GM12873 (cell line): ENCODE measurements around the gene RASSF5.

Experiments used
- TF ChIP-seq, protein P1 (sequence below): IDR thresholded peaks from 2 replicates; pipeline ENCODE4 v1.5.1; 2012; ENCODE audit warnings: low read depth, mild to moderate bottlenecking, moderate library complexity, low read length, control low read depth; ENCODE audit not compliant: insufficient read depth; ENCODE audit errors: missing control alignments

RASSF5 gene

DNA sequence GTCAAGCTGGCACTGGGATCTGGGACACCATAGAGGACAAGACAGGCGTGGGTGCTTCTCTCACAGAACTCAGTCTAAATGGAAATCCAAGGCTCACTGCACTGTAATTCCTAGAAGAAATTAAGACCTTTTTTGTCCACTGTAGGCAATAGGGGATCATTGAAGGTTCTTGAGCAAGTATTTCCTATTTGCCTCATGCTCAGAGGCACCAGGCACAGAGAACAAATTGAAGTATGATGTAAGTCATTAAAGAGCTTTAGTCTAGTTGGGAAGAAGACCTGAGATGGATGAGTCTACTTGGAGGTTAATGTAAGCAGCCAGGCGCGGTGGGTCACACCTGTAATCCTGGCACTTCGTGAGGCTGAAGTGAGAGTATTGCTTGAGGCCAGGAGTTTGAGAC lies 70.3 kb downstream of the RASSF5 start:
- TF ChIP-seq, protein P1, sequence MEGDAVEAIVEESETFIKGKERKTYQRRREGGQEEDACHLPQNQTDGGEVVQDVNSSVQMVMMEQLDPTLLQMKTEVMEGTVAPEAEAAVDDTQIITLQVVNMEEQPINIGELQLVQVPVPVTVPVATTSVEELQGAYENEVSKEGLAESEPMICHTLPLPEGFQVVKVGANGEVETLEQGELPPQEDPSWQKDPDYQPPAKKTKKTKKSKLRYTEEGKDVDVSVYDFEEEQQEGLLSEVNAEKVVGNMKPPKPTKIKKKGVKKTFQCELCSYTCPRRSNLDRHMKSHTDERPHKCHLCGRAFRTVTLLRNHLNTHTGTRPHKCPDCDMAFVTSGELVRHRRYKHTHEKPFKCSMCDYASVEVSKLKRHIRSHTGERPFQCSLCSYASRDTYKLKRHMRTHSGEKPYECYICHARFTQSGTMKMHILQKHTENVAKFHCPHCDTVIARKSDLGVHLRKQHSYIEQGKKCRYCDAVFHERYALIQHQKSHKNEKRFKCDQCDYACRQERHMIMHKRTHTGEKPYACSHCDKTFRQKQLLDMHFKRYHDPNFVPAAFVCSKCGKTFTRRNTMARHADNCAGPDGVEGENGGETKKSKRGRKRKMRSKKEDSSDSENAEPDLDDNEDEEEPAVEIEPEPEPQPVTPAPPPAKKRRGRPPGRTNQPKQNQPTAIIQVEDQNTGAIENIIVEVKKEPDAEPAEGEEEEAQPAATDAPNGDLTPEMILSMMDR, result no peak

DNA sequence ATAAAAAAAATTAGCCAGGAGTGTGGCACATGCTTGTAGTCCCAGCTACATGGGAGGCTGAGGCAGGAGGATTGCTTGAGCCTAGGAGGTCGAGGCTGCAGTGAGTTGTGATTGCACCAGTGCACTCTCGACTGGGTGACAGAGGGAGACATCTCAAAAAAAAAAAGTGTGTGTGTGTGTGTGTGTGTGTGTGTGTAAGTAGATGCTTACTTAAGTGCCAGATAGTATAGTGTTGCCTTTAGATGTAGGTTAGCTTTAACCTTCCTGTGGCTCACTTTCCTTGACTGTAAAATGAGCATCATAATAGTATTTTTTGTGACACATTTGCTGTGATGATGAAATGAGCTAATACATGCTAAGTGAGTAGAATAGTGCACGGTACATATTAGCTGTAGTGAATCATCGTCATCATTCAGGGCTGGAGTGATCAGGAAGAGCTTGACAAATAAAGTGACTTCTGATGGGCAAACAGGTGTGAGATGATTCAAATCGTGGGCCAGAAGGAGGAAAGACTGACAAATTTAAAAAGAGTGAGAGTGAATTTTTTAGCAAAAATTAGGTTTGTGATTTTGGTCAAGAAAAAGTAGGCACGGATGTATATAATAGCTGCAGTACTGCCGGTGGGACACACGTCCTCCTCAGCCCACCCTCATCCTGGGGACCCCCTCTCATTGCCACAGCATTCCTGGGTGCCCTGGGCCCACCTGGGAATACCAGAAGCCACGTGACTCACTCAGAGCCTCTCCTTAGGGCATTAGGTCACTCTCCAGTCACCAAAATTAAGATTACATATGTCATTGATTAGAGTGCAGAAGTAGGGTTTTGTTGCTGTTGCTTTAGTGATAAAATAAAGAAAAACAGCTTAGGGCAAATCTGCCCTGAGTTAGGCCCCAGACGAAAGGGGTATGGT lies 71.0 kb downstream of the RASSF5 start:
- TF ChIP-seq, protein P1, result no peak

DNA sequence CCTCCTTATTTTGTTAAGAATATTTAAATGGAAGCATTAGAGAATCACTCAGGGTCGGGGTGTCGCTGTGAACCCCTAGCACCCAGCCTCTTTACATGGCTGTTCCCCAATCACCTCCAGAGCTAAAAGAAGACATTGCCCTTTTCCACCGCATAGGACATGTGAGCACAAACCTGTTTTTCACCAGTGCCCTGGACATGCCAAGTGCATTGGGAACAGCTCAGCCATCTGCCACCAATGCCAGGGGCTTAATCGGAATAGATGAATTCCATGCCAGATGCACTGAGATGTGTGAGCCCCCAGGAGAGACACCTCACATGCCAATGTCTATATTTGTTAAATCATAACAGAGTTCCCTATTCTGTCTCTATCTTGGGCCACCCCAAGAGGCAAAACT lies 71.6 kb downstream of the RASSF5 start:
- TF ChIP-seq, protein P1, result no peak

DNA sequence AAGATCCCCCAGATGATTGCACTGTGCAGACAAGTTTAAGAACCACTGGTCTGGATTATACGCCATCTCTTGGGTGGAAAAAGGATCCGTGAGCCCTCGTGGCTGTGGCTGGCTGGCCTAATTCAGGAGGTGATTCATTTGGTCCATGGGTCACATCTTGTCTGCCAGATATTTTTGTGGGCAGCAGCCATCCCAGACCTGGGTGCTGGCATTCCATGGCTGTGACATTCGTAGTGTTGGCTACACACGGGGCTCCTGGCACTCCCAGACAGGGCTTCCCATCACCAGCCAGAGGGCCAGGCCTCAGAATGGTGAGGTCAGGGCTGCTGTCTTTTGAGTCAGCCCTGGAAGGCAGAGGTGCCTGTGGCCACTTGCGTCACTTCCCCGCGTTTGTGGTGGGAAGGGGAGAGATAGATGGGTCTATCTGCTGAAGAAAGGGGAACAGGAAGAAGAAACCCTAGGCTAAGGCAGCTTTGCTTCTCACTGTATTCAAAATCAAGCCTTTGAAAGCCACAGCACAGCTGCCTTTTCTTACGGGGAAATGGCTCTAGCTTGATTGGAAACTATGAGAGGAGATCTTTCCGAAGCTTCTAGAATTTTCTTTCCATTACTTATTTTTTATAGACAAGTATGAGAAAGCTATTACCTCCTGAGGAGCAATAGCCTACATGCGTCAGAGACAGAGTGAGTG lies 72.6 kb downstream of the RASSF5 start:
- TF ChIP-seq, protein P1, result no peak

DNA sequence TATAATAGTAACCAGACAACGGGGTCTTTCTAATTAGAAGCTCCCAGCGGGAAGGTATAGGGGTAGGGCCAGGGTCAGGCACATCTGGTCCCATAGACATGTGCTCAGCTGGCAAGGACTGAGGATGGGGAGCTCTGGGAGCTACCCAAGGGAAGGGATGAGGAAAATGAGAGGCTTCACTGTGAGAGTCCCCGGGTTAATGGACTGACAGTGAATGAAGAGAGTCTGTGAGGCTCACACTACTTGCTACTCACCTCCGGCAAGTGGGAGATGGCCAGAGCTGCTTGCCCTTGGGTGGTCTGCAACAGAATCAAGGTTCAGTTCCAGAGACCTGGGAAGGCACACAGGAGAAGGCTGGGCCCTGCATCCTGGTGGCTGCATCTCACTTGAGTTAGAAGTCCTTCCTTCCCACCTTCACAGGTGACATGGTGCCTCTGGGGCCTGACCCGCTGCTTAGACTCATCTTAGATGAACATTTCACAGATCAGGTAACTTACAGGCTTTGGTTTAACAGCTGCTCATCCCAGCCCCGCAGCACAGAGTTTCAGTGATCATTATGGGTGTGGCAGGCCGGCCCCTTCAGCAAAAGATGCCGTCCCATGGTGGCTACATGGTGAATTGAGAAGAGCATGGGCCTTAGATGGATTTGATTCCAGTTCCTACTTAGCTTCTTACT lies 73.2 kb downstream of the RASSF5 start:
- TF ChIP-seq, protein P1, result no peak

DNA sequence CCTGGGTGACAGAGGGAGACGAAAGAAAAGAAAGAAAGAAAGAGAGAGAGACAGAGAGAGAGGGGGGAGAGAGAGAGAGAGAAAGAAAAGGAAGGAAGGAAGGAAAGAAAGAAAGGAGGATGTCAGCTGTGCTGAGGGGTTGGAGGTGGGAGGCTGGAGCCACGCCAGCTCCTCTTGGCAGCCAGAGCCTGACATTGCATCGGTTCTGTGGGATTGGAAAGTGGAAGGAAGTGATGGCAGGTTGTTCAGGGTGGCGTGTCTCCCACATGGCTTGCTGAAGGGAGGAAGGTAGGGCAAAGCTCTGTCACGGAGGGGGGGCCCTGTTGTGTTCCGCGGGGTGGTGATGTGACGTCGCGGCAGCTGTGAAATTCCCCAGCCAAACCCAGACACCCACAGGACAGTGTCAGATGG lies 74.2 kb downstream of the RASSF5 start:
- TF ChIP-seq, protein P1, result no peak

DNA sequence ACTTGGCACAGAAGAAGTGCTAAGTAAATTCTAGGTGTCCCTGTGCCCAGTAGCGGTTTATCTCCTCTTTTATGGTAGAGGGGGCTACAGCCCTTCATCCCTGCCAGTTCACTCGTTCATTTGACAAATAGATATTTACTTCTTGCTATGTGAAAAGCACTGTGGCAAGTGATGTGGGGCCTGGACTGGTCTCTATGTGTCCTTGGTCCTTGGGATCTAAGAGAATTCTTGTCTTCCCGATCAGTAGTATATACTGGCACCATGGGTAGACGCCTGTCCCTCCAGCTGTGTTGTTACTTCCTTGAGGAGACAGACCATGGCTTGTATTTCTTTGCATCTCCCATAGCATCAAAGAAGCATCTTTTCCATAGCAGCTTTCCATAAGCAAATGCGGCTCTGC lies 75.2 kb downstream of the RASSF5 start:
- TF ChIP-seq, protein P1, result no peak
